H9 (cell line): ENCODE data around the gene GALNT17. TPM values are rescaled to one million over a fixed set of nuclear protein-coding genes. Genes with fewer than 3 reads are reported as not detected.

Experiments
- DNase-seq: peaks from one replicate; pipeline ENCODE4 v3.0.0-alpha.2; 2017
- H2AFZ ChIP-seq: one replicate; pipeline ENCODE4 v1.6.1; 2013; ENCODE audit warnings: mild to moderate bottlenecking, low read length, control low read depth, moderate library complexity
- H2AK5ac ChIP-seq: 2 replicates; pipeline ENCODE4 v1.6.1; 2013; ENCODE audit warnings: low read length, control low read depth, mixed read lengths; ENCODE audit not compliant: insufficient read length
- H2BK120ac ChIP-seq: one replicate; pipeline ENCODE4 v1.6.1; 2013; ENCODE audit warnings: low read depth, mild to moderate bottlenecking, low read length, control low read depth, inconsistent platforms; ENCODE audit not compliant: poor library complexity, severe bottlenecking
- H2BK12ac ChIP-seq: 2 replicates; pipeline ENCODE4 v1.6.1; 2013; ENCODE audit warnings: low read length, control low read depth, mixed read lengths, low read depth; ENCODE audit not compliant: insufficient read length
- H2BK15ac ChIP-seq: 2 replicates; pipeline ENCODE4 v1.6.1; 2013; ENCODE audit warnings: low read depth, low read length, control low read depth
- H2BK20ac ChIP-seq: one replicate; pipeline ENCODE4 v1.6.1; 2013; ENCODE audit warnings: low read depth, mild to moderate bottlenecking, low read length, control low read depth, inconsistent platforms; ENCODE audit not compliant: poor library complexity, severe bottlenecking
- H2BK5ac ChIP-seq: 2 replicates; pipeline ENCODE4 v1.6.1; 2013; ENCODE audit warnings: low read length, control low read depth, mixed read lengths; ENCODE audit not compliant: insufficient read length
- H3K14ac ChIP-seq: 2 replicates; pipeline ENCODE4 v1.6.1; 2013; ENCODE audit warnings: low read length, control low read depth; ENCODE audit not compliant: insufficient read depth
- H3K18ac ChIP-seq: 2 replicates; pipeline ENCODE4 v1.6.1; 2013; ENCODE audit warnings: low read depth, mild to moderate bottlenecking, mixed read lengths, low read length, control low read depth; ENCODE audit not compliant: insufficient read length
- H3K23ac ChIP-seq: 2 replicates; pipeline ENCODE4 v1.6.1; 2013; ENCODE audit warnings: low read length, control low read depth, mixed read lengths, low read depth; ENCODE audit not compliant: insufficient read length
- H3K23me2 ChIP-seq: 2 replicates; pipeline ENCODE4 v1.6.1; 2013; ENCODE audit warnings: low read depth, mild to moderate bottlenecking, mixed read lengths, low read length, control low read depth; ENCODE audit not compliant: insufficient read length, poor library complexity, severe bottlenecking
- H3K27ac ChIP-seq: 2 replicates; pipeline ENCODE4 v1.5.1; 2013; ENCODE audit warnings: low read length, control low read depth, mixed read lengths, low read depth; ENCODE audit not compliant: insufficient read length
- H3K27me3 ChIP-seq: 2 replicates; pipeline ENCODE4 v1.6.1; 2013; ENCODE audit warnings: low read length, control low read depth, inconsistent platforms; ENCODE audit not compliant: insufficient read depth
- H3K4ac ChIP-seq: 2 replicates; pipeline ENCODE4 v1.6.1; 2013; ENCODE audit warnings: low read depth, mild to moderate bottlenecking, control low read depth, inconsistent platforms, low read length, moderate library complexity
- H3K4me1 ChIP-seq: 2 replicates; pipeline ENCODE4 v1.6.1; 2013; ENCODE audit warnings: low read length, control low read depth, inconsistent platforms; ENCODE audit not compliant: insufficient read depth
- H3K4me2 ChIP-seq: 2 replicates; pipeline ENCODE4 v1.6.1; 2013; ENCODE audit warnings: low read length, control low read depth, mixed read lengths; ENCODE audit not compliant: insufficient read length, insufficient read depth
- H3K56ac ChIP-seq: 2 replicates; pipeline ENCODE4 v1.6.1; 2013; ENCODE audit warnings: low read depth, mild to moderate bottlenecking, mixed read lengths, low read length, control low read depth; ENCODE audit not compliant: insufficient read length
- H3K79me1 ChIP-seq: 2 replicates; pipeline ENCODE4 v1.6.1; 2013; ENCODE audit warnings: low read depth, mild to moderate bottlenecking, moderate library complexity, low read length, control low read depth, inconsistent platforms; ENCODE audit not compliant: insufficient read depth, poor library complexity, severe bottlenecking
- H3K79me2 ChIP-seq: 2 replicates; pipeline ENCODE4 v1.6.1; 2013; ENCODE audit warnings: low read length, control low read depth, inconsistent platforms; ENCODE audit not compliant: insufficient read depth
- H3K9ac ChIP-seq: 2 replicates; pipeline ENCODE4 v1.6.1; 2013; ENCODE audit warnings: low read length, control low read depth, mixed read lengths; ENCODE audit not compliant: insufficient read length; ENCODE audit errors: extremely low read depth
- H3K9me3 ChIP-seq: one replicate; pipeline ENCODE4 v1.6.1; 2013; ENCODE audit warnings: low read depth, low read length, inconsistent platforms; ENCODE audit not compliant: control insufficient read depth
- H3T11ph ChIP-seq: one replicate; pipeline ENCODE4 v1.6.1; 2013; ENCODE audit warnings: mild to moderate bottlenecking, low read length, control low read depth, inconsistent platforms
- H4K20me1 ChIP-seq: one replicate; pipeline ENCODE4 v1.6.1; 2013; ENCODE audit not compliant: control insufficient read depth, insufficient read length, insufficient read depth
- H4K5ac ChIP-seq: 2 replicates; pipeline ENCODE4 v1.6.1; 2013; ENCODE audit warnings: low read depth, mild to moderate bottlenecking, mixed read lengths, low read length, control low read depth; ENCODE audit not compliant: insufficient read length
- H4K8ac ChIP-seq: replicated peaks from 2 replicates; pipeline ENCODE4 v1.6.1; 2013; ENCODE audit warnings: low read length, control low read depth, mixed read lengths, low read depth; ENCODE audit not compliant: insufficient read length
- H4K91ac ChIP-seq: 2 replicates; pipeline ENCODE4 v1.6.1; 2013; ENCODE audit warnings: low read depth, mild to moderate bottlenecking, moderate library complexity, mixed read lengths, low read length, control low read depth; ENCODE audit not compliant: insufficient read length
- H3K27ac Mint-ChIP-seq, 3 experiments: 2 replicates in 2 of 3; 3 replicates in 1 of 3; pipeline ENCODE4 v1.8.0; 2020 to 2021; ENCODE audit warnings: mixed read lengths in 3 of 3, mild to moderate bottlenecking in 1 of 3, moderate library complexity in 1 of 3
- H3K27me3 Mint-ChIP-seq: 2 replicates; pipeline ENCODE4 v1.8.0; 2021; ENCODE audit warnings: low read depth, mild to moderate bottlenecking, moderate library complexity, mixed read lengths
- H3K36me3 Mint-ChIP-seq, 3 experiments: 2 replicates in 2 of 3; 3 replicates in 1 of 3; pipeline ENCODE4 v1.8.0; 2020 to 2021; ENCODE audit warnings: low read depth in 3 of 3, mixed read lengths in 3 of 3; ENCODE audit not compliant: insufficient read depth in 1 of 3
- H3K4me1 Mint-ChIP-seq, 2 experiments: 2 replicates each; pipeline ENCODE4 v1.8.0; 2020; ENCODE audit warnings: mixed read lengths in 2 of 2
- H3K4me3 Mint-ChIP-seq, 2 experiments: 2 replicates in 1 of 2; 3 replicates in 1 of 2; pipeline ENCODE4 v1.8.0; 2020 to 2021; ENCODE audit warnings: mild to moderate bottlenecking in 2 of 2, mixed read lengths in 2 of 2, moderate library complexity in 1 of 2
- H3K9me3 Mint-ChIP-seq, 2 experiments: 2 replicates in 1 of 2; 3 replicates in 1 of 2; pipeline ENCODE4 v1.8.0; 2020; ENCODE audit warnings: mild to moderate bottlenecking in 2 of 2, mixed read lengths in 2 of 2, moderate library complexity in 1 of 2
- total RNA-seq: library from RNA; stranded (reverse); gene quantifications from 2 replicates; pipeline ENCODE4 v1.2.1, GENCODE V29; 2021
- TF ChIP-seq, protein P1 (sequence below): fragments of 200-600 bp; sonication (generic); conservative IDR thresholded peaks from 3 replicates; pipeline ENCODE4 v1.8.0; 2021; ENCODE audit warnings: antibody characterized with exemption, mild to moderate bottlenecking

The GALNT17 gene
- total RNA-seq, 1 experiment from 2014 or later = 43.2 TPM

DNA sequence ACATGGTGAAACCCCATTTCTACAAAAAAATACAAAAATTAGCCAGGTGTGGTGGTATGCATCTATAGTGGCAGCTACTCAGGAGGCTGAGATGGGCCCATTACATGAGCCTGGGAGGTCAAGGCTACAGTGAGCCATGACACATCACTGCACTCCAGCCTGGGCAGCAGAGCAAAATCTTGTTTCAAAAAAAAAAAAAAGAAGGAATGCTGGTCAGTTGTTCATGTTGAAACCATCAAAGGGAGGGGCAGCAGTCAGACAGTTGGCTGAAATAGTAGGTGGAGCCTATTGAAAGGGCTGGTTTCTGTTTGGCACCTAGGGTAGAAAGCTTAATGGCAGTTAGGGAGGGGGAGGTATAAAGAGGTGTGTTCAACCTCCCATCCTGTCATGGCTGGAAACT, 323.0 kb downstream of the GALNT17 start:
- no peak overlapping the region for H3K18ac ChIP-seq
- no peak overlapping the region for H2BK12ac ChIP-seq
- peaks cover 9% of the 10 kb centered on the region; the same call in 1 of the 2 replicates for H3K4me1 ChIP-seq
- H3K9me3 ChIP-seq = no peaks in the 10 kb centered on the region
- Mint-ChIP-seq H3K27ac (peak overlapping the region in 2 of 3 experiments; percentile 9 to 100; a peak in 3 of 7 replicates), H3K4me3 (no peak overlapping the region), H3K9me3 (no peaks in the 10 kb centered on the region), H3K27me3 (no peaks in the 10 kb centered on the region), H3K36me3 (peaks cover 13 to 38% (median 18%) of the 10 kb centered on the region in 3 experiments; a peak in 6 of 7 replicates), H3K4me1 (peaks cover 61 to 65% of the 10 kb centered on the region in 2 experiments)
- H4K20me1 ChIP-seq = no peaks in the 10 kb centered on the region
- TF ChIP-seq, protein P1, sequence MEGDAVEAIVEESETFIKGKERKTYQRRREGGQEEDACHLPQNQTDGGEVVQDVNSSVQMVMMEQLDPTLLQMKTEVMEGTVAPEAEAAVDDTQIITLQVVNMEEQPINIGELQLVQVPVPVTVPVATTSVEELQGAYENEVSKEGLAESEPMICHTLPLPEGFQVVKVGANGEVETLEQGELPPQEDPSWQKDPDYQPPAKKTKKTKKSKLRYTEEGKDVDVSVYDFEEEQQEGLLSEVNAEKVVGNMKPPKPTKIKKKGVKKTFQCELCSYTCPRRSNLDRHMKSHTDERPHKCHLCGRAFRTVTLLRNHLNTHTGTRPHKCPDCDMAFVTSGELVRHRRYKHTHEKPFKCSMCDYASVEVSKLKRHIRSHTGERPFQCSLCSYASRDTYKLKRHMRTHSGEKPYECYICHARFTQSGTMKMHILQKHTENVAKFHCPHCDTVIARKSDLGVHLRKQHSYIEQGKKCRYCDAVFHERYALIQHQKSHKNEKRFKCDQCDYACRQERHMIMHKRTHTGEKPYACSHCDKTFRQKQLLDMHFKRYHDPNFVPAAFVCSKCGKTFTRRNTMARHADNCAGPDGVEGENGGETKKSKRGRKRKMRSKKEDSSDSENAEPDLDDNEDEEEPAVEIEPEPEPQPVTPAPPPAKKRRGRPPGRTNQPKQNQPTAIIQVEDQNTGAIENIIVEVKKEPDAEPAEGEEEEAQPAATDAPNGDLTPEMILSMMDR = no peak
- H3K27ac ChIP-seq = peak overlapping the region; percentile 72
- no peak overlapping the region for H3K9ac ChIP-seq
- peaks cover 2% of the 10 kb centered on the region; the same call in 1 of the 2 replicates for H3K79me2 ChIP-seq
- H3K27me3 ChIP-seq = no peaks in the 10 kb centered on the region
- H3K4me2 ChIP-seq = no peak overlapping the region
- no peak overlapping the region for H3K56ac ChIP-seq
- no peak overlapping the region for H4K91ac ChIP-seq
- no peak overlapping the region for H4K5ac ChIP-seq
- H2BK5ac ChIP-seq = no peak overlapping the region
- H3K23ac ChIP-seq = no peak overlapping the region
- no peaks in the 10 kb centered on the region for H3K23me2 ChIP-seq
- H3T11ph ChIP-seq = no peak overlapping the region
- no peak overlapping the region for H2BK120ac ChIP-seq
- H3K79me1 ChIP-seq = no peaks in the 10 kb centered on the region
- no peak overlapping the region for H3K14ac ChIP-seq
- no peak overlapping the region for H2BK20ac ChIP-seq
- no peak overlapping the region for H3K4ac ChIP-seq
- H2AK5ac ChIP-seq = no peak overlapping the region
- DNase-seq = no peak
- H4K8ac ChIP-seq = no peak overlapping the region
- H2BK15ac ChIP-seq = no peak overlapping the region; the same call in 1 of the 2 replicates
- no peak overlapping the region for H2AFZ ChIP-seq
